GM19467 (cell line): Measurements from ENCODE around the gene BID.

Experiments used
- ATAC-seq: cut with Tn5 transposase; IDR thresholded peaks from one replicate; pipeline ENCODE4 v1.9.1; 2021; ENCODE audit warnings: mild to moderate bottlenecking, moderate library complexity; ENCODE audit not compliant: unreplicated experiment

Gene BID

GRCh38 chr22:17739196-17739975 is 34.9 kb downstream of the BID start:
- ATAC-seq, result no peak

DNA sequence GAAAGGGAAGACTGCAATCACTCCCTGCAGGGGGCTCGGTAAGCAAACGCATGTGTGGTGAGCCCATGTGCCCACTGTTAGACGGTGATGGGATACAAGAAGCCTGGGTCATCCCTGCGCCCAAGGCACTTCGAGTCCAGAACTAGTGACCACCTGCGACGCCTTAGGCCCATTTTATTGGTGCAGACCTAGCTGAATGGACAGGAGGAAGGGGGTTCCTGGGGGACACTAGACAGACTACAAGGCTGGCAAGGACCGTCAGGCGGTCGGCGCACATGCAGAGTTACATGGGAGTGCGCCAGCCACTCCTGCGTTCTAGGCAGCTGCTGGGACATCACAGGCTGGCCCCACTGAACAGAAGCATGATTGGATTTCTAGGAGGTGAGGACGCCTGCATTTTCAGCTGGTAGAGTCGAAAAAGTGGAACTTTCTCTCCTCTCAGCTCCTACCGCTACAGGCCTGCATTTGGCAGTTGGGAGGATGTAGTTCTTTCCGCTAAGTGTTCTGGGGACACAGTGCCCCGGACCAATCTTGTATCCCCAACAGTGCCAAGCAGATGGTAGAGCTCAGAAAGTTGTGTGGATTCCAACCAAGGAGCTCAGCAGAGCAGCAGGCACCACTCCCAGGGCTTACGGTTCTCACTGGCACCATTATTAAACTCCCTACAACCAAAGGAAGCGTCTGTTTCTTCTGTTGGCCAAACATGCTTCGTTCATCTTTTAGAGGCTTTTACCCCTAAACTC is 35.7 kb downstream of the BID start:
- no peak for ATAC-seq

DNA sequence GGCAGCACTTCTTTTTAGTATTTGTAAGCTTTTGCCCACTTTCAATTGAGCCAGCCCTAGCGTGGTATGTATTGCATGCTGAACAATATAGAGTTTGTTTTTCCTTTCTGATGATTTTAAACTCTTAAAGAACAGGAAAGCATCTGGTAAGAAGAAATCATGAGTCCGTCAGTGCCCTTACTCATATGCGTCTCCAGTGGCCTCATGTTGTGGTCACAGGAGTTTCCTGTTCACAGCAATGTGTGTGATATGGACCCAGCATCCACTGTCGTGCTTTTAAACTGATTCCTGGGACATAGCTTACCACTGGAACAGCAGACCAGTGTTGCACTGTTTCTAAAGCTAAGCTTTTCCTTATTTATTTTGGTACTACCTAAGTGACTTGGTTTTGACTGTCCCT is 40.1 kb downstream of the BID start:
- ATAC-seq, result no peak

DNA sequence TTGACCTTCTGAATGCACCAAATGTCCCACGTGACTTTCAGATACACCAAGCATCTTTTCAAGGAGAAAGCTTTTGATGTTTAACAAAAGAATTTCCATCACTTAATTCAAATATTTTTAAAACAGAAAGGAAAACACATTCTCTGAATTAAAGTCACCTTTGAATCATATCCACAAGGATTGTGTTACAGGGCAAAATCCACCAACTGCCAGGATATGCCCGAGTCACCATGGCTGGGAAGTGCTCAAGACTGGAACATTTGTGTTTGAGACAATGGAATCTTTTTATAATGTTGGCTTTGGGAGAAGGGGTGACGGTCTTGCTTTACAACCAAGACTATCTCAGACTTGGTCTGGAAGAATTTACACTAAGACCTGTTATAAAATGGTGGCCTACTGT is 40.8 kb downstream of the BID start:
- ATAC-seq, result no peak

DNA sequence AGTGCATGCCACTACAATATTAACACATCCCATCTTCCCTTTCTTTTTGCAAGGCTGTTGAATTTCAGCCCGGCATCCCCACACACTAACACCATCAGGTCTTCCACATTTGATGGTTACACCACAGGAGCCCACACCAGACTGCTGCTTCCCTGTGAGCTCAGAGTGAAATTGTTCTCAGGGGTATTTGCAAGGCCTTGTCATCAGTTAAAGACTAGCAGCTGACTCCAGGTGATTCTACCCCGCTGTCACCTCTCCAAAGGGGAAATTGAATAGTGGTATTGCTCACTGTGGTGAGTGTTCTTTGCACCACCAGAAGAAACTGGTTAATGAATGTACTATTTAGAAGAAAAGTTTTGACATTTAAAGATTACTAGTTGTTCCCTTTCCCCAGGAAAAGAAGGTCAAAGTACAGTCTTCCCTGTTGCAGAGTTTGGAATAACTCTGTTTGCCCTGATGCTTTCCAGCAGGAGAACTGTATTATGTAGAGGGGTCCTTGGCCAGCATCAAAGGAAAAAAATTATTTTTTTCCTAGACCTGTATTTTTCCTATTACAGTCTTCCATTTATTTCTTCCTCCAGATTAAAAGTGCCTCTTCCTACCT is 41.9 kb downstream of the BID start:
- no peak for ATAC-seq

- ATAC-seq, result no peak
Measured at GRCh38 chr22:17729561-17729960, 44.7 kb downstream of the BID start.

DNA sequence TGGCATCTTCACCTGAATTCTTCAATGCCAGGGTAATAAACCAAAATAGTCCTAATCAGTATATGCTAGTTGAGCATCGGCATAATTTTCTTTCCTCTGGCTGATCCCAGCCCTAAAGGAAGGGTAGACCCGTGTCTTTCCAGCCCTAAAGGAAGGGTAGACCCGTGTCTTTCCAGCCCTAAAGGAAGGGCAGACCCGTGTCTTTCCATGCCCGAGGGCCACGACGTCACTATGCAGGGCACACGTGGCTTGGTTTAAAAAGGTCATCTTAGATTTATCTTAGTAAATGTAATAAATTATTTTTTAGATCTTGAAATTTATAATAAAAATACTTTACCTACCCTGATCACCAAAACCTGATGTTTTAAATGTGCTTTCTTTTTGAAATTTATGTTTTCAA is 45.5 kb downstream of the BID start:
- no peak for ATAC-seq

DNA sequence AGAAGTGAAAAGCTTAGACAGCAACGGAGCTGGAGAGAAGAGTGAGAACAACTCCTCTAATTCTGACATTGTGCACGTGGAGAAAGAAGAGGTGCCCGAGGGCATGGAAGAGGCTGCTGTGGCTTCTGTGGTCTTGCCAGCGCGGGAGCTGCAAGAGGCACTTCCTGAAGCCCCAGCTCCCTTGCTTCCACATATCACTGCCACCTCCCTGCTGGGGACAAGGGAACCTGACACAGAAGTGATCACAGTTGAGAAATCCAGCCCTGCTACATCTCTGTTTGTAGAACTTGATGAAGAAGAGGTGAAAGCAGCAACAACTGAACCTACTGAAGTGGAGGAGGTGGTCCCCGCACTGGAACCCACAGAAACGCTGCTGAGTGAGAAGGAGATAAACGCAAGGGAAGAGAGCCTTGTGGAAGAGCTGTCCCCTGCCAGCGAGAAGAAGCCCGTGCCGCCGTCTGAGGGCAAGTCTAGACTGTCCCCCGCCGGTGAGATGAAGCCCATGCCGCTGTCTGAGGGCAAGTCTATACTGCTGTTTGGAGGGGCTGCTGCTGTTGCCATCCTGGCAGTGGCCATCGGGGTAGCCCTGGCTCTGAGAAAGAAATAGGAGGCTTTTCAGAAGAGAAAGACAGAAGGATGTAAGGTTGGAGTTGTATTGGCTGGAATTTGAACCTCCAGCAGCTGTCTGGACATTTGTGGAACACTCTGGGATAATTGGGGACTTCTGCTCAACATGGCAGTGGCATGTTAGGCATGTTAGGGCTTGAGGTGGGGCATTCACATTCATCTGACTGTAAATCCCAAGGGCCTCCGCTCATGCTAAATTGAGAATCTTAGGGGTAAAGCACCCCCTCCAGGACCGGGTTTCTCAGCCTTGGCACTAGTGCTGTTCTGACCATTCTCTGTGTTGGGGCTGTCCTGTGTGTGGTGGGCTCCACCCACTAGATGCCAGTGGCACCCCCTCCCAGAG is 47.1 kb downstream of the BID start:
- ATAC-seq, result no peak

DNA sequence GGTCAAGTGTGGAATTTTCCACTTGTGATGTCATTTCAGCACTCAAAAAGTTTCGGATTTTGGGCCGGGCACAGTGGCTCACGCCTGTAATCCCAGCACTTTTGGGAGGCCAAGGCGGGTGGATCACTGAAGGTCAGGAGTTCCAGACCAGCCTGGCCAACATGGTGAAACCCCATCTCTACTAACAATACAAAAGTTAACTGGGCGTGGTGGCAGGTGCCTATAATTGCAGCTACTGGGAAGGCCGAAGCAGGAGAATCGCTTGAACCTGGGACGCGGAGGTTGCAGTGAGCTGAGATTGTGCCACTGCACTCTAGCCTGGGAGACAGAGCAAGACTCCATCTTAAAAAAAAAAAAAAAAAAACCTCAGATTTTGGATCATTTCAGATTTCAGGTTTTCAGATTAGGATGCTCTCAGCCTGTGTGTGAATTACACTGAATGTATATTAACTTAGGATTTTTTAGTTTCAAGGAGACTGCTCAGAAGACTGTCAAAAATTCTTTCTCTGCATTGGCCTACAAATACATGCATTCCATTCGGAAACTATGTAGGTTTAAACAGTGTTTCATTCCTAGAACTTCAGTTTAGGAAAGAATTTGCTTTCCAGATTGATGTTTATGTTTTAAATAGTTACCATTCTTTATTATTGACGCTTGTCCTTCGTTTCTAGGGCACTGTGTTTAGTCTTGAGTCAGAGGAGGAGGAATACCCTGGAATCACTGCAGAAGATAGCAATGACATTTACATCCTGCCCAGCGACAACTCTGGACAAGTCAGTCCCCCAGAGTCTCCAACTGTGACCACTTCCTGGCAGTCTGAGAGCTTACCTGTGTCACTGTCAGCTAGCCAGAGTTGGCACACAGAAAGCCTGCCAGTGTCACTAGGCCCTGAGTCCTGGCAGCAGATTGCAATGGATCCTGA is 48.0 kb downstream of the BID start:
- no peak for ATAC-seq

GRCh38 chr22:17725500-17725796 is 48.8 kb downstream of the BID start:
- no peak for ATAC-seq

- no peak for ATAC-seq
Measured at GRCh38 chr22:17724678-17725499, 49.4 kb downstream of the BID start.

DNA sequence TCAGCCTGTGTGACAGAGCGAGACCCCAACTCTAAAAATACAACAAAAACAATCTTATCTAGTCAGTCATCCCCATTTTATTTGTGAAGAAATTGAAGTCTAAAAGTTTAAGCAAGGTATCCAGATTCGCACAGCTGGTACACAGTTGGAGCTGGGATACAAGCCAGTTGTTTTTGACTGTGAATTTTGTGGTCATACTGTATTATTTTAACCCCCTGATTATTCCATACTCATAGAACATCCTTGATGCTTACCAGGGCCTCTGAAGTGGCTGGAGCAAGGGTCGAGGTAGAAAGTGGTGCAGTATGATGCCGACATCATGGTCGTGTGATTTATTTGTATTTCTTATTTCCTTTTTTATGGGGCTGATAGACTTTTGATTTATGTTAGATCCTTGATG is 50.0 kb downstream of the BID start:
- ATAC-seq, result no peak

GRCh38 chr22:17719911-17720310 is 54.4 kb downstream of the BID start:
- no peak for ATAC-seq

DNA sequence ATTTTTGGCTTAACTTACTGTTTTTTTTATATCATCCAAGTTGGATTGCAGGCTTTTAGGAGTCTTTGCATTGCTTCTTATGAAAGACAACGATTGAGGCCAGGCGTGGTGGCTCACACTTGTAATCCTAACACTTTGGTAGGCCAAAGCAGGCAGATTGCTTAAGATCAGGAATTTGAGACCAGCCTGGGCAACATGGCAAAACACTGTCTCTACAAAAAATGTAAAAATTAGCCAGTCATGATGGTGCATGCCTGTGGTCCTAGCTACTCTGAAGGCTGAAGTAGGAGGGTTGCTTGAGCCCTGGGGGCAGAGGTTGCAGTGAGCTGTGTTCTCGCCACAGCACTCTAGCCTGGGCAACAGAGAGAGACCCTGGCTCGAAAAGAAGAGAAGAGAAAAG is 56.6 kb downstream of the BID start:
- ATAC-seq, result no peak

GRCh38 chr22:17716529-17716928 is 57.7 kb downstream of the BID start:
- no peak for ATAC-seq

DNA sequence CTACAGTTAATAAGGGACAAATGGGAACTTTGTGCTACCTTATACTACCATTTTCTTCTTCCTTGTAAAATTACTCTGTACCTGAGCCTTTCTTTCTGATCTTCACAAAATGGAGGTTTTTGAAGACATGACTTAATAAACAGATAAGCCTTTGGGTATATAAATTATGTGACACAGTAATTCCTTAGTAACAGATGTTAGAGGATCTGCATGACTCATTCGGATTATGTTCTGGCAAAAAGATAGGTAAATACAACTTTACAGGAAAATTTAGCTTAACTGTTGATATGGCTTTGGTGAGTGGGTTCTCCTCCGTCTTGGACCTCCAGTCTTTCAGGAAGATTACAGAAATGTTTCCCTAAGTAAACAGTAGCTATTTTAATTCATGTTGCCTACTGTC is 61.8 kb downstream of the BID start:
- no peak for ATAC-seq

- ATAC-seq, result no peak
Measured at GRCh38 chr22:17710023-17710422, 64.2 kb downstream of the BID start.

DNA sequence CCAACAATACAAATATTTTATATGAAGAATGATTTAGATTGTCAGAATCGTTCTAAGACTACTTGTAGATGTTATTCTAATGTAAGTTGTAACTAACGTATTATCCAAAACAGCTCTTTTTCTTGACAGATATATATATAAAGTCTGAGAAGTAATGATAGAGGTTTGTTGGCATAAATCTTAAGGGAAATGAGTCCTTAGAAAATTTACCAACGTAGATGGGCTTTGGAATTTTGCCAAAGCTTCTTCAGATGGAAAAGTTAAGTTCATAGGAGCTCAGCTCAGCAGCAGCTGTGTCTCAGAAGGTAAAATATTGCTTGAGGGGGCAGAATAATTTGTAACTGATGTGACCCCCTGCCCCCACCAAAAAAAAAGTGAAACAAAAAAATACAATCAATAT is 66.7 kb downstream of the BID start:
- ATAC-seq, result no peak

- no peak for ATAC-seq
Measured at GRCh38 chr22:17706947-17707346, 67.3 kb downstream of the BID start.
